MCF 10A (cell line): ENCODE data around the gene FOXP4. TPM values are rescaled to one million over a fixed set of nuclear protein-coding genes. Genes with fewer than 3 reads are reported as not detected.
A peak's percentile ranks its signal among the peaks of the same experiment; 100 is the strongest.

Experiments used
- BruUV-seq: library from RNA; stranded (reverse); fragments of 400-500 nt; replicated peaks from 2 replicates; lab custom pipeline; 2021; lab: Mats Ljungman, UMichigan
- CTCF ChIA-PET: fragments of 300-600 bp; sonication (Branson Sonifier 250); formaldehyde crosslinking; extraction: SDS; loops from one replicate; lab custom pipeline; 2021; ENCODE audit warnings: antibody characterized with exemption, inconsistent platforms; lab: Yijun Ruan, JAX
- POLR2A ChIA-PET: fragments of 300-600, 350-650 bp; sonication (Branson Sonifier 250); formaldehyde crosslinking; extraction: SDS; loops from one replicate; lab custom pipeline; 2020; ENCODE audit warnings: antibody characterized with exemption, inconsistent platforms; lab: Yijun Ruan, JAX
- DNase-seq: peaks from one replicate; pipeline ENCODE4 v3.0.0-alpha.2; 2018; ENCODE audit not compliant: unreplicated experiment
- H3K27ac Mint-ChIP-seq: one replicate; pipeline ENCODE4 v1.8.0; 2022; ENCODE audit warnings: mild to moderate bottlenecking, low read depth, mixed read lengths; ENCODE audit not compliant: unreplicated experiment
- H3K27me3 Mint-ChIP-seq: one replicate; pipeline ENCODE4 v1.8.0; 2022; ENCODE audit warnings: mixed read lengths; ENCODE audit not compliant: insufficient read depth, unreplicated experiment
- H3K36me3 Mint-ChIP-seq: one replicate; pipeline ENCODE4 v1.8.0; 2022; ENCODE audit warnings: mild to moderate bottlenecking, moderate library complexity, mixed read lengths; ENCODE audit not compliant: insufficient read depth, unreplicated experiment
- H3K4me1 Mint-ChIP-seq: one replicate; pipeline ENCODE4 v1.8.0; 2022; ENCODE audit warnings: mixed read lengths; ENCODE audit not compliant: insufficient read depth, unreplicated experiment
- H3K4me3 Mint-ChIP-seq: one replicate; pipeline ENCODE4 v1.8.0; 2022; ENCODE audit warnings: mild to moderate bottlenecking, moderate library complexity, mixed read lengths; ENCODE audit not compliant: unreplicated experiment
- H3K9me3 Mint-ChIP-seq: one replicate; pipeline ENCODE4 v1.8.0; 2022; ENCODE audit warnings: mixed read lengths; ENCODE audit not compliant: unreplicated experiment
- CTCF ChIP-seq: fragments of 200-600 bp; IDR thresholded peaks from one replicate; pipeline ENCODE4 v1.8.0; 2022; ENCODE audit warnings: antibody characterized with exemption, mild to moderate bottlenecking; ENCODE audit not compliant: unreplicated experiment
- intact Hi-C: fragments of 100-400 bp; cut with micrococcal nuclease; formaldehyde crosslinking; loops from 2 replicates; pipeline ENCODE4 v1.14.1; 2022
- total RNA-seq: library from RNA; stranded (reverse); gene quantifications from 2 replicates; pipeline ENCODE4 v1.2.3, GENCODE V29; 2022

FOXP4 gene
- total RNA-seq, 1 experiment from 2014 or later = 16.5 TPM

GRCh38 chr6:41598670-41599014, 52.5 kb downstream of the FOXP4 start:
- H3K36me3 Mint-ChIP-seq = peaks cover 13% of the 10 kb centered on the region

GRCh38 chr6:41599015-41599851, 53.1 kb downstream of the FOXP4 start:
- no TSS peak for BruUV-seq
- peaks cover 5% of the 10 kb centered on the region for H3K4me1 Mint-ChIP-seq
- intact Hi-C loops = no loop called here
- H3K27ac Mint-ChIP-seq = no peak overlapping the region
- ChIA-PET POLR2A (no interaction called here), CTCF (interaction anchor here (0.5 to 12.2 kb wide), 6 partner anchors 15 to 1197 kb away, joined by 3 to 139 read pairs (median 4); no protein-coding TSS in a partner anchor)
- TF ChIP-seq CTCF = no peak
- no peaks in the 10 kb centered on the region for H3K27me3 Mint-ChIP-seq
- no peak overlapping the region for H3K4me3 Mint-ChIP-seq
- DNase-seq = no peak
- H3K36me3 Mint-ChIP-seq = peaks cover 13% of the 10 kb centered on the region
- no peaks in the 10 kb centered on the region for H3K9me3 Mint-ChIP-seq

More at GRCh38 chr6:41598670-41599014, 52.5 kb downstream of the FOXP4 start:
- no peak overlapping the region for H3K27ac Mint-ChIP-seq
- intact Hi-C loops = no loop called here
- ChIA-PET CTCF (interaction anchor here (0.7 to 12.2 kb wide), 4 partner anchors 16 to 1197 kb away, joined by 3 to 139 read pairs (median 8); no protein-coding TSS in a partner anchor), POLR2A (interaction anchor here (0.7 kb wide), 1 partner anchor 414 kb away, joined by 3 read pairs; no protein-coding TSS in a partner anchor)
- no peak overlapping the region for H3K4me3 Mint-ChIP-seq
- no peaks in the 10 kb centered on the region for H3K27me3 Mint-ChIP-seq
- BruUV-seq = no TSS peak
- no peak for DNase-seq
- no peaks in the 10 kb centered on the region for H3K9me3 Mint-ChIP-seq
- TF ChIP-seq CTCF = no peak
- peaks cover 5% of the 10 kb centered on the region for H3K4me1 Mint-ChIP-seq

GRCh38 chr6:41599852-41600445, 53.8 kb downstream of the FOXP4 start:
- Mint-ChIP-seq H3K9me3 (no peaks in the 10 kb centered on the region), H3K4me1 (peaks cover 5% of the 10 kb centered on the region), H3K27me3 (no peaks in the 10 kb centered on the region), H3K36me3 (peaks cover 13% of the 10 kb centered on the region), H3K4me3 (no peak overlapping the region), H3K27ac (no peak overlapping the region)
- DNase-seq = no peak
- ChIA-PET CTCF (interaction anchor here (0.5 to 0.9 kb wide), 3 partner anchors 26 to 85 kb away, joined by 3 to 7 read pairs (median 4); no protein-coding TSS in a partner anchor), POLR2A (interaction anchor here (1.2 kb wide), 1 partner anchor 87 kb away, joined by 3 read pairs; no protein-coding TSS in a partner anchor)
- BruUV-seq = TSS peak; percentile 33
- intact Hi-C loops = no loop called here
- no peak for TF ChIP-seq CTCF
